ENCODE data around the gene TANK.
"Not testable (repeated sequence)": the region's sequence is repeated elsewhere in the genome, so short reads cannot be mapped to it uniquely, and the experiment has no call there.

The TANK gene

DNA sequence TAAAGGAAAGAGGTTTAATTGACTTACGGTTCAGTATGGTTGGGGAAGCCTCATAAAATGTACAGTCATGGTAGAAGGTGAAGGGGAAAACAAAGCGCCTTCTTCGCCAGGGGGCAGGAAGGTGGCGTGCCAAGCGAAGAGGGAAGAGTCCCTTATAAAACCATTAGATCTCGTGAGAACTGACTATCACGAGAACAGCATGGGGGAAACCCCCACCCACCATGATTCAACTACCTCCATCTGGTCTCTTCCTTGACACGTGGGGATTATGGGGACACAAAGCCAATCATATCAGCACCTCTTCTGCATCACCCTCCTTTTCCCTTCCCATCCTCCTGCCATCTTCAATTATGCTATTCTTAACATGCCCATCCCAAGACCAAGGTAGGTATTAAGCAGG is 29.9 kb upstream of the TANK start:
- H3K9ac ChIP-seq (ENCODE audit: low read length), result no peak overlapping the region

DNA sequence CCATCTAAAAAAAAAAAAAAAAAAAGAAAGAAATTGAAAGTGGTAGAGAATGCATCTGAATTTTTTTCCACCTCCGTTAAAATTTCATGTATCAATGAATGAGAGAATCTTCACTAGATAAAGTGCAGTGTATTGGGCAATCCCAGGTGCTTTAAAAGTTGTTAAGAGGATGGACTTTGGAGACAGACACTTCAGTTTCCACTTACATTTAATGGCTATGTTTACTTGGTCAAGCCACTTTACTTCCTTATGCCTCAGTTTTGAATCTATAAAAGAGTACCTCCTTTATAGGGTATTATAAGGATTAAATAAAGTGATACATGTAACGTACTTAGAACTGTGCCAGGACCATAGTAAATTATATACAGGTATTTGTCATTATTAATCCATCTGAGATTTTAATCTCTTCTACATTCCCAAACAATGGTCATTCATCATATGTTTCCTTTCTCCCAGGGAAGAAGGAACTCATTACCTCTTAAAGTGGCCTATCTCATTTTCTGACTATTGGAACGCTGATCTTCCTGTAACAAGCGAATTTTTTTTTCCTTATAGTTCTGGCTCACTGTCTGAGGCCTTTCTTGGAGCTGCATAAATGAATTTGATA is 29.1 kb upstream of the TANK start:
- no peak overlapping the region for H4K8ac ChIP-seq (ENCODE audit: low read length)
- H2BK5ac ChIP-seq (ENCODE audit: low read depth, low read length, poor library complexity, severe bottlenecking), result no peak overlapping the region
- no peak overlapping the region for H3K4me3 ChIP-seq (ENCODE audit: insufficient read depth in 1 of 2, low read depth in 1 of 2, low read length in 2 of 2)
- H3K4me1 ChIP-seq (ENCODE audit: control insufficient read depth, insufficient read depth, low read depth, low read length), result peaks cover 7% of the 10 kb centered on the region
- no peak overlapping the region for H2BK15ac ChIP-seq (ENCODE audit: low read depth, poor library complexity, severe bottlenecking)
- no peak overlapping the region for H3K4ac ChIP-seq (ENCODE audit: low read depth in 1 of 2, low read length in 2 of 2)
- no peak overlapping the region for H3K4me2 ChIP-seq (ENCODE audit: low read length, poor library complexity, severe bottlenecking)
- no peak overlapping the region for H3K14ac ChIP-seq (ENCODE audit: low read length in 2 of 2)
- H3K18ac ChIP-seq (ENCODE audit: low read depth in 1 of 2, low read length in 2 of 2), result no peak overlapping the region
- no peak overlapping the region for H3K23ac ChIP-seq (ENCODE audit: low read length in 2 of 2)
- no peaks in the 10 kb centered on the region for H3K27me3 ChIP-seq (ENCODE audit: control insufficient read depth in 1 of 2, insufficient read depth in 1 of 2, low read length in 2 of 2)
- DNase-seq, result no peak
- H3K36me3 ChIP-seq (ENCODE audit: control insufficient read depth in 1 of 2, insufficient read depth in 2 of 2, low read depth in 1 of 2, low read length in 2 of 2), result no peaks in the 10 kb centered on the region
- H3K9ac ChIP-seq (ENCODE audit: low read length), result no peak overlapping the region
- no peak overlapping the region for H3K27ac ChIP-seq (ENCODE audit: low read length, poor library complexity, severe bottlenecking)
- whole genome bisulfite sequencing, result no CpG with 5 or more reads among the region's 4 CpGs
- H2AFZ ChIP-seq (ENCODE audit: low read depth, low read length), result no peak overlapping the region
- no peaks in the 10 kb centered on the region for H3K79me1 ChIP-seq (replicated peaks; ENCODE audit: low read length, poor library complexity, severe bottlenecking)
- H3K9me3 ChIP-seq (ENCODE audit: control insufficient read depth, low read length), result no peaks in the 10 kb centered on the region
- H2BK12ac ChIP-seq (ENCODE audit: low read length in 2 of 2), result no peak overlapping the region
- H4K91ac ChIP-seq (ENCODE audit: low read length), result no peak overlapping the region
- no peak overlapping the region for H2AK5ac ChIP-seq (ENCODE audit: low read length, severe bottlenecking)
- H2BK120ac ChIP-seq (ENCODE audit: low read depth, low read length), result no peak overlapping the region

More for the DNA sequence above, 29.9 kb upstream of the TANK start:
- no peak overlapping the region for H4K91ac ChIP-seq (ENCODE audit: low read length)
- no peak overlapping the region for H2BK15ac ChIP-seq (ENCODE audit: low read depth, poor library complexity, severe bottlenecking)
- no peak overlapping the region for H3K4me2 ChIP-seq (ENCODE audit: low read length, poor library complexity, severe bottlenecking)
- no peaks in the 10 kb centered on the region for H3K79me1 ChIP-seq (replicated peaks; ENCODE audit: low read length, poor library complexity, severe bottlenecking)
- H2AK5ac ChIP-seq (ENCODE audit: low read length, severe bottlenecking), result no peak overlapping the region
- no peak overlapping the region for H4K8ac ChIP-seq (ENCODE audit: low read length)
- no peak overlapping the region for H2BK5ac ChIP-seq (ENCODE audit: low read depth, low read length, poor library complexity, severe bottlenecking)
- no peaks in the 10 kb centered on the region for H3K36me3 ChIP-seq (ENCODE audit: control insufficient read depth in 1 of 2, insufficient read depth in 2 of 2, low read depth in 1 of 2, low read length in 2 of 2)
- H3K4me3 ChIP-seq (ENCODE audit: insufficient read depth in 1 of 2, low read depth in 1 of 2, low read length in 2 of 2), result no peak overlapping the region
- no peak overlapping the region for H3K23ac ChIP-seq (ENCODE audit: low read length in 2 of 2)
- no peak for DNase-seq
- peaks cover 9% of the 10 kb centered on the region for H3K4me1 ChIP-seq (ENCODE audit: control insufficient read depth, insufficient read depth, low read depth, low read length)
- no peak overlapping the region for H2BK120ac ChIP-seq (ENCODE audit: low read depth, low read length)
- H3K27ac ChIP-seq (ENCODE audit: low read length, poor library complexity, severe bottlenecking), result no peak overlapping the region
- H2AFZ ChIP-seq (ENCODE audit: low read depth, low read length), result no peak overlapping the region
- no peaks in the 10 kb centered on the region for H3K9me3 ChIP-seq (ENCODE audit: control insufficient read depth, low read length)
- H3K14ac ChIP-seq (ENCODE audit: low read length in 2 of 2), result no peak overlapping the region
- WGBS, result 94% methylated on average over 8 of the region's 8 CpGs
- H3K27me3 ChIP-seq (ENCODE audit: control insufficient read depth in 1 of 2, insufficient read depth in 1 of 2, low read length in 2 of 2), result no peaks in the 10 kb centered on the region
- no peak overlapping the region for H2BK12ac ChIP-seq (ENCODE audit: low read length in 2 of 2)
- H3K18ac ChIP-seq (ENCODE audit: low read depth in 1 of 2, low read length in 2 of 2), result no peak overlapping the region
- no peak overlapping the region for H3K4ac ChIP-seq (ENCODE audit: low read depth in 1 of 2, low read length in 2 of 2)

- H3K9me3 ChIP-seq (ENCODE audit: control insufficient read depth, low read length), result no peaks in the 10 kb centered on the region
- H3K4me1 ChIP-seq (ENCODE audit: control insufficient read depth, insufficient read depth, low read depth, low read length), result peaks cover 7% of the 10 kb centered on the region
- no peak overlapping the region for H3K23ac ChIP-seq (ENCODE audit: low read length in 2 of 2)
- no peak overlapping the region for H2BK15ac ChIP-seq (ENCODE audit: low read depth, poor library complexity, severe bottlenecking)
- no peak overlapping the region for H2BK5ac ChIP-seq (ENCODE audit: low read depth, low read length, poor library complexity, severe bottlenecking)
- no peak overlapping the region for H3K4me2 ChIP-seq (ENCODE audit: low read length, poor library complexity, severe bottlenecking)
- no peak overlapping the region for H2AFZ ChIP-seq (ENCODE audit: low read depth, low read length)
- H2AK5ac ChIP-seq (ENCODE audit: low read length, severe bottlenecking), result no peak overlapping the region
- H2BK120ac ChIP-seq (ENCODE audit: low read depth, low read length), result no peak overlapping the region
- no peak overlapping the region for H3K9ac ChIP-seq (ENCODE audit: low read length)
- H3K27ac ChIP-seq (ENCODE audit: low read length, poor library complexity, severe bottlenecking), result no peak overlapping the region
- no peak overlapping the region for H2BK12ac ChIP-seq (ENCODE audit: low read length in 2 of 2)
- H3K27me3 ChIP-seq (ENCODE audit: control insufficient read depth in 1 of 2, insufficient read depth in 1 of 2, low read length in 2 of 2), result no peaks in the 10 kb centered on the region
- H3K36me3 ChIP-seq (ENCODE audit: control insufficient read depth in 1 of 2, insufficient read depth in 2 of 2, low read depth in 1 of 2, low read length in 2 of 2), result no peaks in the 10 kb centered on the region
- H3K18ac ChIP-seq (ENCODE audit: low read depth in 1 of 2, low read length in 2 of 2), result no peak overlapping the region
- no peak overlapping the region for H3K14ac ChIP-seq (ENCODE audit: low read length in 2 of 2)
- no peak for DNase-seq
- no peak overlapping the region for H4K91ac ChIP-seq (ENCODE audit: low read length)
- no peak overlapping the region for H4K8ac ChIP-seq (ENCODE audit: low read length)
- no peaks in the 10 kb centered on the region for H3K79me1 ChIP-seq (replicated peaks; ENCODE audit: low read length, poor library complexity, severe bottlenecking)
- no peak overlapping the region for H3K4me3 ChIP-seq (ENCODE audit: insufficient read depth in 1 of 2, low read depth in 1 of 2, low read length in 2 of 2)
- WGBS, result no CpG with 5 or more reads among the region's 1 CpG
- H3K4ac ChIP-seq (ENCODE audit: low read depth in 1 of 2, low read length in 2 of 2), result no peak overlapping the region
Measured at GRCh38 chr2:161131804-161132203, 28.4 kb upstream of the TANK start.

GRCh38 chr2:161132384-161132783 is 27.8 kb upstream of the TANK start:
- not testable (repeated sequence) for H4K91ac ChIP-seq (ENCODE audit: low read length); H2AK5ac ChIP-seq (ENCODE audit: low read length, severe bottlenecking); H3K27ac ChIP-seq (ENCODE audit: low read length, poor library complexity, severe bottlenecking); H3K27me3 ChIP-seq (ENCODE audit: control insufficient read depth in 1 of 2, insufficient read depth in 1 of 2, low read length in 2 of 2); H2BK12ac ChIP-seq (ENCODE audit: low read length in 2 of 2); H3K36me3 ChIP-seq (ENCODE audit: control insufficient read depth in 1 of 2, insufficient read depth in 2 of 2, low read depth in 1 of 2, low read length in 2 of 2); H3K23ac ChIP-seq (ENCODE audit: low read length in 2 of 2); H3K14ac ChIP-seq (ENCODE audit: low read length in 2 of 2); H3K79me1 ChIP-seq (replicated peaks; ENCODE audit: low read length, poor library complexity, severe bottlenecking); H3K4me1 ChIP-seq (ENCODE audit: control insufficient read depth, insufficient read depth, low read depth, low read length); H2BK120ac ChIP-seq (ENCODE audit: low read depth, low read length); H2BK15ac ChIP-seq (ENCODE audit: low read depth, poor library complexity, severe bottlenecking); H3K18ac ChIP-seq (ENCODE audit: low read depth in 1 of 2, low read length in 2 of 2); H4K8ac ChIP-seq (ENCODE audit: low read length); DNase-seq; H3K9me3 ChIP-seq (ENCODE audit: control insufficient read depth, low read length); H3K4ac ChIP-seq (ENCODE audit: low read depth in 1 of 2, low read length in 2 of 2); H3K4me2 ChIP-seq (ENCODE audit: low read length, poor library complexity, severe bottlenecking); H2BK5ac ChIP-seq (ENCODE audit: low read depth, low read length, poor library complexity, severe bottlenecking); H3K4me3 ChIP-seq (ENCODE audit: insufficient read depth in 1 of 2, low read depth in 1 of 2, low read length in 2 of 2); H2AFZ ChIP-seq (ENCODE audit: low read depth, low read length); H3K9ac ChIP-seq (ENCODE audit: low read length)
- WGBS, result 92% methylated on average over 2 of the region's 5 CpGs

All from mesenchymal stem cell (in vitro differentiated cells and primary cell).